Keratinocyte (primary cell): ENCODE data around the gene ZNF778. TPM values are rescaled to one million over a fixed set of nuclear protein-coding genes. Genes with fewer than 3 reads are reported as not detected.

Source experiments
- DNase-seq: peaks from one replicate; pipeline ENCODE4 v3.0.0-alpha.2; 2011; ENCODE audit warnings: low read depth, missing footprints, low spot score
- FAIRE-seq: peaks from 2 replicates; lab custom pipeline; 2011; peaks lifted over from hg19 to GRCh38; lab: Jason Lieb, UNC
- H2AFZ ChIP-seq: 2 replicates; pipeline ENCODE4 v1.6.0; 2012; ENCODE audit warnings: low read length, control low read depth, inconsistent platforms; ENCODE audit not compliant: control insufficient read depth
- H3K27ac ChIP-seq: 2 replicates; pipeline ENCODE4 v1.5.1; 2011; ENCODE audit warnings: low read length; ENCODE audit not compliant: control insufficient read depth, insufficient read depth
- H3K27me3 ChIP-seq: 3 replicates; pipeline ENCODE4 v1.6.0; 2011; ENCODE audit warnings: low read length; ENCODE audit not compliant: control insufficient read depth, insufficient read depth; ENCODE audit errors: extremely low read depth
- H3K36me3 ChIP-seq, 2 experiments: 2 replicates in 1 of 2; 3 replicates in 1 of 2; pipeline ENCODE4 v1.5.1; 2011; ENCODE audit warnings: low read length in 2 of 2, mild to moderate bottlenecking in 1 of 2; ENCODE audit not compliant: control insufficient read depth in 2 of 2, insufficient read depth in 2 of 2; ENCODE audit errors: extremely low read depth in 1 of 2
- H3K4me1 ChIP-seq: 3 replicates; pipeline ENCODE4 v1.5.1; 2011; ENCODE audit warnings: low read length; ENCODE audit not compliant: control insufficient read depth, insufficient read depth; ENCODE audit errors: extremely low read depth
- H3K4me2 ChIP-seq: 3 replicates; pipeline ENCODE4 v1.6.0; 2011; ENCODE audit warnings: low read depth, low read length; ENCODE audit not compliant: control insufficient read depth, insufficient read depth; ENCODE audit errors: extremely low read depth
- H3K4me3 ChIP-seq, 3 experiments: fragments of 200-600 bp in 1 of 3; sonication (generic) in 1 of 3; 2 replicates in 2 of 3; 3 replicates in 1 of 3; pipeline ENCODE4 v1.5.1; 2011 to 2016; ENCODE audit warnings: low read length in 3 of 3, mild to moderate bottlenecking in 3 of 3, control low read depth in 2 of 3, inconsistent platforms in 1 of 3, low read depth in 1 of 3, mixed read lengths in 1 of 3, mixed run types in 1 of 3, moderate library complexity in 1 of 3; ENCODE audit not compliant: control insufficient read depth in 2 of 3, insufficient read depth in 2 of 3; ENCODE audit errors: extremely low read depth in 1 of 3
- H3K79me2 ChIP-seq: 2 replicates; pipeline ENCODE4 v1.6.0; 2012; ENCODE audit warnings: low read length; ENCODE audit not compliant: control insufficient read depth, insufficient read depth
- H3K9ac ChIP-seq: 3 replicates; pipeline ENCODE4 v1.6.0; 2011; ENCODE audit warnings: low read length; ENCODE audit not compliant: control insufficient read depth, insufficient read depth; ENCODE audit errors: extremely low read depth
- H3K9me1 ChIP-seq: 3 replicates; pipeline ENCODE4 v1.6.0; 2011; ENCODE audit warnings: low read length; ENCODE audit not compliant: control insufficient read depth, insufficient read depth; ENCODE audit errors: extremely low read depth
- H3K9me3 ChIP-seq: 2 replicates; pipeline ENCODE4 v1.5.1; 2012; ENCODE audit warnings: low read depth, low read length; ENCODE audit not compliant: control insufficient read depth
- H4K20me1 ChIP-seq: 3 replicates; pipeline ENCODE4 v1.6.0; 2011; ENCODE audit warnings: low read length; ENCODE audit not compliant: control insufficient read depth, insufficient read depth; ENCODE audit errors: extremely low read depth
- EZH2 ChIP-seq: IDR thresholded peaks from one replicate; pipeline ENCODE4 v1.6.1; 2012; ENCODE audit warnings: inconsistent platforms, mild to moderate bottlenecking, low read length, moderate library complexity
- dilution Hi-C: fragments of 300-500 bp; cut with MboI; formaldehyde crosslinking; loops from one replicate; pipeline ENCODE4 v1.7.0; 2020; ENCODE audit warnings: low sequenced_read_pairs; ENCODE audit not compliant: extremely low pct_ligation_motif_present
- polyA plus RNA-seq, 5 experiments: library from polyadenylated mRNA; depleted of rRNA in 3 of 5; stranded (reverse) in 3 of 5; stranded (forward) in 1 of 5; unstranded in 1 of 5; fragments of >200 nt; gene quantifications; 1 replicate in 1 of 5; 2 replicates in 3 of 5; 3 replicates in 1 of 5; pipeline versions ENCODE4 v1.2.1 to v1.2.3, GENCODE V29; 2011 to 2012; ENCODE audit warnings: missing spikeins in 2 of 5, low read depth in 1 of 5, low replicate concordance in 1 of 5
- TF ChIP-seq, protein P1 (sequence below), 3 experiments: IDR thresholded peaks in 1 of 3; conservative IDR thresholded peaks in 1 of 3; optimal IDR thresholded peaks in 1 of 3; 2 replicates in 2 of 3; 3 replicates in 1 of 3; pipeline versions ENCODE3 to v1.5.1; 2011; ENCODE audit warnings: low read length in 3 of 3, mild to moderate bottlenecking in 3 of 3, moderate library complexity in 2 of 3, control low read depth in 1 of 3, inconsistent platforms in 1 of 3; ENCODE audit not compliant: insufficient read depth in 2 of 3; ENCODE audit errors: extremely low read depth in 1 of 3

The ZNF778 gene
- polyA plus RNA-seq, 1 donor (not counting 4 experiments of a cell fraction or from before 2014, with no cell fraction given): 6.2 TPM

GRCh38 chr16:89277641-89278341, 60.3 kb downstream of the ZNF778 start:
- Histone ChIP-seq H3K9me3 (no peaks in the 10 kb centered on the region), H3K36me3 (peaks cover 37 to 39% of the 10 kb centered on the region in 2 experiments), H3K4me2 (no peak overlapping the region), H3K9ac (no peak overlapping the region), H3K4me1 (no peaks in the 10 kb centered on the region), H2AFZ (no peak overlapping the region), H3K27me3 (no peaks in the 10 kb centered on the region), H4K20me1 (peaks cover 6% of the 10 kb centered on the region), H3K79me2 (peaks cover 20% of the 10 kb centered on the region), H3K4me3 (no peak overlapping the region), H3K27ac (no peak overlapping the region), H3K9me1 (no peaks in the 10 kb centered on the region)
- dilution Hi-C loops: no loop called here
- no peak for FAIRE-seq
- TF ChIP-seq EZH2: no peak
- TF ChIP-seq, protein P1, sequence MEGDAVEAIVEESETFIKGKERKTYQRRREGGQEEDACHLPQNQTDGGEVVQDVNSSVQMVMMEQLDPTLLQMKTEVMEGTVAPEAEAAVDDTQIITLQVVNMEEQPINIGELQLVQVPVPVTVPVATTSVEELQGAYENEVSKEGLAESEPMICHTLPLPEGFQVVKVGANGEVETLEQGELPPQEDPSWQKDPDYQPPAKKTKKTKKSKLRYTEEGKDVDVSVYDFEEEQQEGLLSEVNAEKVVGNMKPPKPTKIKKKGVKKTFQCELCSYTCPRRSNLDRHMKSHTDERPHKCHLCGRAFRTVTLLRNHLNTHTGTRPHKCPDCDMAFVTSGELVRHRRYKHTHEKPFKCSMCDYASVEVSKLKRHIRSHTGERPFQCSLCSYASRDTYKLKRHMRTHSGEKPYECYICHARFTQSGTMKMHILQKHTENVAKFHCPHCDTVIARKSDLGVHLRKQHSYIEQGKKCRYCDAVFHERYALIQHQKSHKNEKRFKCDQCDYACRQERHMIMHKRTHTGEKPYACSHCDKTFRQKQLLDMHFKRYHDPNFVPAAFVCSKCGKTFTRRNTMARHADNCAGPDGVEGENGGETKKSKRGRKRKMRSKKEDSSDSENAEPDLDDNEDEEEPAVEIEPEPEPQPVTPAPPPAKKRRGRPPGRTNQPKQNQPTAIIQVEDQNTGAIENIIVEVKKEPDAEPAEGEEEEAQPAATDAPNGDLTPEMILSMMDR (optimal IDR thresholded peaks at IDR 0.05 in 1 of 3, IDR thresholded peaks at IDR 0.05 in 1 of 3, conservative IDR thresholded peaks at IDR 0.05 in 1 of 3; ENCODE audit: extremely low read depth in 1 of 3, insufficient read depth in 2 of 3, low read length in 3 of 3): no peak
- DNase-seq: no peak

- dilution Hi-C loops: no loop called here
- no peaks in the 10 kb centered on the region for H3K4me1 ChIP-seq
- H3K4me2 ChIP-seq: no peak overlapping the region
- no peak for DNase-seq
- H3K9me3 ChIP-seq: no peaks in the 10 kb centered on the region
- H2AFZ ChIP-seq: no peak overlapping the region
- no peaks in the 10 kb centered on the region for H3K9me1 ChIP-seq
- TF ChIP-seq, protein P1 (optimal IDR thresholded peaks at IDR 0.05 in 1 of 3, IDR thresholded peaks at IDR 0.05 in 1 of 3, conservative IDR thresholded peaks at IDR 0.05 in 1 of 3; ENCODE audit: extremely low read depth in 1 of 3, insufficient read depth in 2 of 3, low read length in 3 of 3): no peak
- no peak for TF ChIP-seq EZH2
- H4K20me1 ChIP-seq: peaks cover 6% of the 10 kb centered on the region
- H3K36me3 ChIP-seq: peaks cover 36 to 38% of the 10 kb centered on the region in 2 experiments
- H3K9ac ChIP-seq: no peak overlapping the region
- H3K27ac ChIP-seq: no peak overlapping the region
- H3K79me2 ChIP-seq: peaks cover 20% of the 10 kb centered on the region
- H3K27me3 ChIP-seq: no peaks in the 10 kb centered on the region
- FAIRE-seq: no peak
- no peak overlapping the region for H3K4me3 ChIP-seq
Measured at GRCh38 chr16:89278441-89279240, 61.1 kb downstream of the ZNF778 start.
